IPS-18a (cell line): Measurements from ENCODE around the gene SCN5A.

ENCODE experiments used
- H3K27ac ChIP-seq: one replicate; pipeline ENCODE4 v1.5.1; 2013; ENCODE audit warnings: low read length
- H3K27me3 ChIP-seq: one replicate; pipeline ENCODE4 v1.6.1; 2013; ENCODE audit warnings: mild to moderate bottlenecking, low read length; ENCODE audit not compliant: control insufficient read depth, insufficient read depth
- H3K36me3 ChIP-seq: one replicate; pipeline ENCODE4 v1.6.1; 2013; ENCODE audit warnings: low read depth, low read length; ENCODE audit not compliant: control insufficient read depth
- H3K4me1 ChIP-seq: one replicate; pipeline ENCODE4 v1.6.1; 2013; ENCODE audit warnings: low read depth, low read length; ENCODE audit not compliant: control insufficient read depth
- H3K4me3 ChIP-seq: one replicate; pipeline ENCODE4 v1.5.1; 2013; ENCODE audit warnings: low read length
- H3K9ac ChIP-seq: one replicate; pipeline ENCODE4 v1.6.1; 2013; ENCODE audit warnings: mild to moderate bottlenecking, low read length, moderate library complexity
- H3K9me3 ChIP-seq: one replicate; pipeline ENCODE4 v1.6.1; 2013; ENCODE audit warnings: low read depth, low read length; ENCODE audit not compliant: control insufficient read depth

SCN5A gene

DNA sequence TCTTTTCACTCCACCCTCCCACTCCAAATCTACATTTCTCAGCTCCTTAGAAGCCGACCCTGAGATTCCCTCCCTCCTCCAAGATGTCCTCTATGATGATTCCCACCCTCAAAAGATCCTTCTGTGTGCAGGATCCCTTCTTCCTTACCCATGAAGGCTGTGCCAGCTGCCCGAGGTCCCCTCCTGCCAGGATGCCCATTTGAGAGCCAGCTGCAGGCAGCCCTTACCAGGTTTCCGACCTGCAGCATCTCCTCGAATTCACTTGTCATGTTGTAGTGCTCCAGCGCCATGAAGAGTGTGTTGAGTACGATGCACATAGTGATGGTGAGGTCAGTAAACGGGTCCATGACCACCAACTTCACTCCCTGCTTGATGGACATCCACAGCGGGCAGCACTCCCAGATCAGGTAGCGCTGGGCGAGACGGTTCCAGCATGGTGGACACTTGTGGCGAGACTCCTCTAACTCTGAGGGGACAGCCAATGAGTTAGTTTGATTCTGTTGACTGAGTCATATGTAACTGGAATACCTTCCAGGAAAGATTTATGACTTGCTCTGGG lies 51.9 kb downstream of the SCN5A start:
- no peak overlapping the region for H3K27ac ChIP-seq
- H3K4me1 ChIP-seq, result no peaks in the 10 kb centered on the region
- H3K4me3 ChIP-seq, result no peak overlapping the region
- no peaks in the 10 kb centered on the region for H3K9me3 ChIP-seq
- no peaks in the 10 kb centered on the region for H3K27me3 ChIP-seq
- no peaks in the 10 kb centered on the region for H3K36me3 ChIP-seq
- no peak overlapping the region for H3K9ac ChIP-seq

DNA sequence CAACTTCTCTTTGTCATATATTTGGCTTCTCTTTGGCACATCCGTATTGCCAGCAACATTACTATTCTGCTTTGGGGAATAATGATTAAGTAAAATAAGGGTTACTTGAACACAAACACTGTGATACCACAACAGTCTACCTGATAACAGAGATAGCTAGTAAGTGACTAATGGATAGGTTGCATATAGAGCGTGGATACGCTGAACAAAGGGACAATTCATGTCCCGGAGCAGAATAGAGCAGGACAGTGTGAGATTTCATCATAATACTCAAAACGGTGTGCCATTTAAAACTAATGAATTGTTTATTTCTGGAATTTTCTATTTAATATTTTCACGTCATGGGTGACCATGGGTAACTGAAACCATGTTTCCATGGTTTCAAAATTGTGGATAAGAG lies 54.1 kb downstream of the SCN5A start:
- Histone ChIP-seq H3K9me3 (no peaks in the 10 kb centered on the region), H3K4me3 (no peak overlapping the region), H3K27ac (no peak overlapping the region), H3K36me3 (no peaks in the 10 kb centered on the region), H3K4me1 (no peaks in the 10 kb centered on the region), H3K27me3 (no peaks in the 10 kb centered on the region), H3K9ac (no peak overlapping the region)

DNA sequence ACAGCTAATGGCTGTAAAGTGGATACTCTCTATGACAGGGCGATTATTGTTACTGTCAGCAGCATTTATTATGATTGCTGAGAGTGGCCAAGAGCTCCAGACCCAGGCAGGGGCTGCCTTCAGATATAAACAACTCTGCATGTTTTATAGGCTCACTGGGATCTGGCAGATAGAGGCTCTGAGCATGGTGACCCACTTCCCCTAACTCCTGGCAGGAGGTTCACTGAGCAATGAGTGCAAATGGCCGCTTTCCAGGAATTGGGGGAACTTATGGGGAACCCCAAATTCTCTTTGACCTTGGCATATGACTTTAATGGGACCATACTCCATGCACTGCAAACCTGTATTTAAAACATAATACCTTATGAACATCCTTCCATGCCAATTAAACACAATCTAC lies 59.0 kb downstream of the SCN5A start:
- H3K27me3 ChIP-seq, result no peaks in the 10 kb centered on the region
- H3K4me1 ChIP-seq, result no peaks in the 10 kb centered on the region
- no peaks in the 10 kb centered on the region for H3K9me3 ChIP-seq
- no peak overlapping the region for H3K9ac ChIP-seq
- H3K36me3 ChIP-seq, result no peaks in the 10 kb centered on the region
- H3K4me3 ChIP-seq, result no peak overlapping the region
- no peak overlapping the region for H3K27ac ChIP-seq

DNA sequence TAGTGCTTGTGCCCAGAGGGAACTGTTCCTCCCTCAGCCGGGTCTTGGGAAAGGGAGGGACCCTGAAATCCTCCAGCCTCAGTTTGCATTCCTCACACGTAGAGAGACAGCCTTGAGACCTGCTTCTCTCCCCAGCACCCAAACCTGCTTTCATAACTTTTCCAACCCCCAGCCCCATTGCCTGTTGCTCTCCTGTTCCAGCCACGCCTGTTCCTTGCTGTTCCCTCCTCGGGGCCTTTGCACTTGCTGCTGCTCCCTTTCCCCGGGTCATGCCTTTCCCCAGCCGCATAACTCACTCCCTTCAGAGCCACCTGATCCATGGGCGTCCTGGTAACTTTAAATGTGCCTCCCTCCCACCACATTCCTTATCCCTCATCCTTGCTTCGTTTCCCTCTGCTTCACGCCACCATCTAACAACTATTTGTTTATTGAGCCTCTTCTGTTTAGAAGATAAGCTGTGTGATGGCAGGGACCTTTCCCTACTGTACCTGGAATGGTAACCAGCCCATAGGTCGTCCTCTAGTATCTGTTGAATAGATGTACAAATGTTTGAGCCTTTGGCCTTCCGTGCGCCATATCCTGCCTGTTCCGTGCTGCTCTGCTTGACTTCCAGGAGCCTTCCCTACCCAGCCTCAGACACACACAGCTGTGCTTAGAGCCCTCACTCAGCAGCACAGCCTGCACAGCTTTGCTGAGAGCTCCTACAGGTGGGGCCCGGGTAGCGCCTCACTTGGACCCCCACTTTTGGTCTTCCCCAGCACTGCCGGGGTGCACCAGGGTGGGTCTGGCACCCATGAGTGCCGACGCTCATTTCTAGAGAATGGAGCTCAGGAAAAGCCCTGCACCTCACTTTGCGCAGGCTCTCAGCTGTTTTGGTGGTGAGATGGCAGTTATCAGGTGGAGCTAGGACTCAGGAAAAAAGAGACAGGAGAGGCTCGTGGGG lies 60.2 kb downstream of the SCN5A start:
- Histone ChIP-seq H3K4me1 (no peaks in the 10 kb centered on the region), H3K27ac (no peak overlapping the region), H3K9me3 (no peaks in the 10 kb centered on the region), H3K27me3 (no peaks in the 10 kb centered on the region), H3K4me3 (no peak overlapping the region), H3K36me3 (no peaks in the 10 kb centered on the region), H3K9ac (no peak overlapping the region)

DNA sequence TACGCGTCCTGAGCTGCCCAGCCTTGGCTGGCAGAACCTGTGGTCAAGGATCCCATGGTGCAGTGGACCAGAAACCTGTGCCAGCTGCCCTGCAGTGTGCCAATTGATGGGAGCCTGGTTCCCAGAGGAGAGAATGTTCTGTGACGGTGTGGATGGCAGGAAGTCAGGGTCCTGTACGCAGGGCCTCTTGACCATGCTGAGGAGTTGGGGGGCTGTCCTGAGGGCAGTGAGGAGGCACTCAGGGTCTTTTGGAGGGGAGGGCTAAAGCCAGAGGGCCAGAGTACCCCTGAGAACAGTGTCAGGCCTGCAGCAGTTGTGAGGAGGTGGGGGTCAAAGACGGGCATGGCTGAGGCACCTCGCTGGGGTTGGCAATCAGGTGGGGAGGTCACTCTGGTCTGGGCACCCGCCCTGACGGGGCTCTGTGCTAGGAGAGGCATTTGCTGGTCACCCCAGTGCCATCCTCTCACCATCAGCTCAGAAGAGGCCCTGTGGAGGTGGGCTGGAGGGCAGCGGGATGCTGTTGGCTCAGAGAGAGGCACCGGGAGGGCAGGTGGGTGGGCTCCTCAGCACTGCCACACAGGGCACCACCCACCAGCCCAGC lies 61.0 kb downstream of the SCN5A start:
- Histone ChIP-seq H3K36me3 (no peaks in the 10 kb centered on the region), H3K9ac (no peak overlapping the region), H3K9me3 (no peaks in the 10 kb centered on the region), H3K4me1 (no peaks in the 10 kb centered on the region), H3K27ac (no peak overlapping the region), H3K4me3 (no peak overlapping the region), H3K27me3 (no peaks in the 10 kb centered on the region)

DNA sequence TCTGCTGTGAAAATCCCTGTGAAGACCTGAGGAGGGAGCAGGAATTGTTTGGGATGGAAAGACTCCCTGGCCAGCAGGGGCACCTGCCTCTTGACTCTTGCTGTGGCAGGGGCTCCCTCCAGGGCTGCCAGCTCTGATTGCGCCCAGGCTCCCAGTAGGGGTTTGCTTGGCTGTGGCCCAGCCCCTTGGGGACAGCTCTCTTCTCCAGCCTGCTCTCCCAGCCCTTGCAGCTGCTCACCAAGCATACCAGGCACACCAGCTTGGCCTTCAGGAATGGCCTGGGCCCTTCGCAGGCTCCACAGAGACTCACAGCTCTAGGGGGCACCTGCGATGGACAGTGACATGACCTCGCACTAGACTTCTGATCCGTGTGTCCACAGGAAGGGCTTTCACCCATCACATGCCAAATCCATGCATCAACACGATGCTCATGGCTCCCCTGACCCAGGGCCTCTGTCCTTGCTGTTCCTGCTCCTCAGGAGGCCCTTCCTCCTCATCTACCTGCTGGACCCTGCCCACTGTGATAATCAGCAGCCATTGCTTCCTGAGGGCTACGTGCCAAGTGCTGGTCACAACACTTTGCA lies 61.8 kb downstream of the SCN5A start:
- no peak overlapping the region for H3K9ac ChIP-seq
- H3K4me3 ChIP-seq, result no peak overlapping the region
- no peaks in the 10 kb centered on the region for H3K36me3 ChIP-seq
- no peak overlapping the region for H3K27ac ChIP-seq
- H3K4me1 ChIP-seq, result no peaks in the 10 kb centered on the region
- H3K27me3 ChIP-seq, result no peaks in the 10 kb centered on the region
- no peaks in the 10 kb centered on the region for H3K9me3 ChIP-seq

DNA sequence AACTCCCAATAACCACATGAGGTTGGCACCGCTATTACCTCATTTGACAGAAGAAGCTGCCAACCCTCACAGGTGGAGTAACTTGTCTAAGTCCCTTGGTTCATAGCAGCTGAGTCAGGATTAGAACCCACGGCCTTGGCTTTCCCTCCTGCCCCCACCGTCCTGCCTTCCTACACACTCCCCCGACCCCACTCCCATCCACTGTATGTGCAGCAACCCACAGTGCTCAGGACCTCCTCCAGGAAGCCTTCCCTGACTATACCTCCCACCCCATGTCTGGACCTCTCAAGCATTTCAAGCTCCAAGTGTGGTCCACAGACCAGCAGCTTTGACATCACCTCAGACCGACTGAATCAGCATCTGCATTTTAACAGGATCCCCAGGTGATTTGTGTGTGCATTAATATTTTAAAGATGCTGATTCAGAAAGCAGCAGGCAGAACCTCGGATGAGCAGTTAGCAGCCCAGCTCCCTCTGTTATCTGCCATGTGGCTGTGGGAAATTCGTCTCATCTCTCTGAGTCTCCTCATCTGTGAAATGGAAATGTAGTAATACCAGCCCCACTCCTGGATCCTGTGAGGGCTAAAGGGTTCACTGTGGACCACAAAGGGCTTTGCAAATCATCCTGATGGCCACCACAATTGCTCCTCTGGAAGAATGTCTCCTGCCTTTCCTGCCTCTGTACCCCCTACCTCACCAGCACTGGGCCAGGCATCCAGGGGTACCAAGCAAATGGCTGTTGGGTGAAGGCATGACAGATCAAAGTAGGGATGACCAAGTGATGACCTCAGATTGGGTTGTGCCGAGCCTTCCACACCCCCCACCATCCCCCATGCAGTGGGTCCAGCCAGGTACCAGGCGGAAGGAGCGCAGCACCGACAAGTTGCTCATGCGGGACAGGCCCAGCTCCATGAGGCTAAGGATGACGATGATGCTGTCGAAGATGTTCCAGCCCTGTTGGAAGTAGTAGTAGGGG lies 62.7 kb downstream of the SCN5A start:
- no peak overlapping the region for H3K9ac ChIP-seq
- H3K27me3 ChIP-seq, result no peaks in the 10 kb centered on the region
- H3K9me3 ChIP-seq, result no peaks in the 10 kb centered on the region
- no peak overlapping the region for H3K4me3 ChIP-seq
- H3K4me1 ChIP-seq, result no peaks in the 10 kb centered on the region
- H3K27ac ChIP-seq, result no peak overlapping the region
- no peaks in the 10 kb centered on the region for H3K36me3 ChIP-seq

DNA sequence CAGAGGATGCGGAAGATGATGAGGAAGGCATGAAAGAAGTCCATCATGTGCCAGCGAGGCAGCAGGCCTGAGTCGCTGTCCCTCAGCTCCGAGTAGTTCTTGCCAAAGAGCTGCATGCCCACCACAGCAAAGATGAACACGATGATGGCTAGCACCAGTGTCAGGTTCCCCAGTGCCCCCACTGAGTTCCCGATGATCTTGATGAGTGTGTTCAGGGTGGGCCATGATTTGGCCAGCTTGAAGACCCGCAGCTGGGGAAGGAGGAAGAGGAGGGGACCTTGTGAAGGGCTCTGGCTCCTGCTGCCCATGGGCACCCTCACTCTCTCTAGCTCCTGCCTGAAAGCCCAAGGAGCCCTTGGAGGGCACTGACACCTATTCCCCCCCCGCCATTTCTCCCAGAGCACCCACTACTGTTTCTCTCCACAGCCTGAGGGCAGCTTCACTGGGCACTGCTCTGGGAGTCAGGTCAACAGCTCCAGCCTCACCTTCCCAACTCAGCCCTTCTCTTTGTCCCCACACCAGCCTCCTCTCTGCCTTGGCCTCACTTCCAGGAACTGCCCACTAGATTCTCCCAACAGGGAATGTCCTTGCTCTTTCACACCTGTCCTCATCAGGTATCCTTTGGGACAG lies 63.6 kb downstream of the SCN5A start:
- Histone ChIP-seq H3K27ac (no peak overlapping the region), H3K4me1 (no peaks in the 10 kb centered on the region), H3K9me3 (no peaks in the 10 kb centered on the region), H3K9ac (no peak overlapping the region), H3K4me3 (no peak overlapping the region), H3K27me3 (no peaks in the 10 kb centered on the region), H3K36me3 (no peaks in the 10 kb centered on the region)

DNA sequence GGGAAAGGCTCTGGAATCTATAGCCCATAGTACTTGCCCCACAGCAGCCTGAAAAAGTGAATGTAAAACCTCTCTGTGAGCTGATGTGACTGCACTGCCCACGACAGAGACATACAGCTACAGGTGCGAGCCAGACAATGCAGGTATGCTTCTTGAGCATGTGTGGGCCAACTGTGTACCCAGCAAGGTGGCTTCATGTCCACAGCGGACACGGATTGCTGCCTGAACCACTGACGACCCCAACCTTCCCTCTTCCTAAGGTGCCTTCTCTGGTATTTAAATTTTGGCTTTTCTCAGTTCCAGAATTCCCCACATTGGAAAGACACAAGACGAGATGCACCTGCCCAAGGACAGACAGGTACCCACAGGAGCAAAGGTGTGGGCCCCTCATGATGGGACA lies 65.8 kb downstream of the SCN5A start:
- Histone ChIP-seq H3K36me3 (no peaks in the 10 kb centered on the region), H3K9ac (no peak overlapping the region), H3K4me3 (no peak overlapping the region), H3K4me1 (peaks cover 3% of the 10 kb centered on the region), H3K27me3 (no peaks in the 10 kb centered on the region), H3K9me3 (no peaks in the 10 kb centered on the region), H3K27ac (no peak overlapping the region)

DNA sequence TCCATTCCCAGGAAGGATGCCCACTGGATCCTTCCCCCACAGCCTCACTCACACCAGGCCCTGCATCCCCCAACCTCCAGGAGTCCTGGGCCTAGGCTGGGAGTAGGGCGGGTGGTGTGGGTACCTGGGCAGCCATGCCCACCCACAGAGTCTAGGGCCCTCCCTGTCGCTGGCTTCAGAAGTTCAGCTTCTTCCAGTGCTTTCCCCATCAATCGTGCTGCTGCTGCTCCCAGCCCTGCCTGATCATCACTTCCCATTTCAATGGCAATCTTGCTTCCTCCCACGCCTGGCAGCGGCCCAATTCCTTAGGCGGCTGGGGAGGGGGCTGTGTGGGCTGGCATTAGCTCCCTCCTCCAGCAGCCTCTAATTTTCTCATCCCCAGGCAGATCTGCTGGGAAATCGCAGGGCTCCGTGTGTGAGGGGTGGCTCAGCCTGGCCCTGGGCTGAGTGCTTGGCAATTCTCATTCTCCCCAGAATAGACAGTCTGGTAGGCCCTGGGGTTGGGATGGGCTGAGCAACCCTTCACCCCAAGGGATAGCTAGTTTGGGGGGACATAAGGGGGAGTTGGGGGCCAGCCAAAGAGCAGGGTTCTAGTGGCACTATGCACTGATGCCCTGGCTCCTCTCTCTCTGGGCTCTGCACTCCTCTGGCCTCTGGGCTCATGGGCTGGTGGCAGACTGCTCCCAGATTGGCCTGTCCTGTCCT lies 66.4 kb downstream of the SCN5A start:
- Histone ChIP-seq H3K4me1 (peaks cover 3% of the 10 kb centered on the region), H3K36me3 (no peaks in the 10 kb centered on the region), H3K4me3 (no peak overlapping the region), H3K27me3 (no peaks in the 10 kb centered on the region), H3K9ac (no peak overlapping the region), H3K9me3 (no peaks in the 10 kb centered on the region), H3K27ac (no peak overlapping the region)
